ENCODE results near the gene PSMD2. TPM values are rescaled to one million over a fixed set of nuclear protein-coding genes. Genes with fewer than 3 reads are reported as not detected.
A peak's percentile ranks its signal among the peaks of the same experiment; 100 is the strongest.

Gene PSMD2
- total RNA-seq, 3 donors from 2014 or later (not counting 1 experiment from before 2014, with no cell fraction given) = 218 to 237 (median 231) TPM

DNA sequence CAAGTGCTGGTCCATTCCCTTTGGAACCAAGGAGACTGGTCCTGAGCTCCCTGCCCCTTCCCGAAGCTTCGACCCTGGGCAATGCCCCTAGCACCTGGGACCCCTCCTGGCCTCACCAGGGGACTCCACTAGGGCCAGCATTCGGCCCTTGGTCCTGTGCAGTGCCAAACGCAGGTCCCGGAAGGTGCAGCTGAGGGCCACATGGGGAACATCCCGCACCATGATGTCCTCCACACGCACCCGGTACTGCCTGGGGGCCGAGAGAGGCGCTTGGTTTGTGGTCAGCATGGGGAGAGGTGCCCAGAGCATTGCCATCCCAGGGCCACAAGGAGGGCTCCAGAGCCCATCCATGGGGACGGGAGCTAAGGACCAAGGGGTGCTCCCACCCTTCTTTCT, 54.5 kb downstream of the PSMD2 start:
- ATAC-seq = no peak
- H3K36me3 ChIP-seq (ENCODE audit: control insufficient read depth, insufficient read depth, low read length) = no peaks in the 10 kb centered on the region
- Mint-ChIP-seq H3K27me3 (ENCODE audit: low read depth in 2 of 2) (no peaks in the 10 kb centered on the region), H3K4me1 (no peaks in the 10 kb centered on the region), H3K9me3 (no peaks in the 10 kb centered on the region), H3K36me3 (no peaks in the 10 kb centered on the region), H3K27ac (peak overlapping the region in 1 of 2 donors; percentile 69), H3K4me3 (no peak overlapping the region)
- H3K27ac ChIP-seq (ENCODE audit: low read length) = no peak overlapping the region
- TF ChIP-seq, protein P1, sequence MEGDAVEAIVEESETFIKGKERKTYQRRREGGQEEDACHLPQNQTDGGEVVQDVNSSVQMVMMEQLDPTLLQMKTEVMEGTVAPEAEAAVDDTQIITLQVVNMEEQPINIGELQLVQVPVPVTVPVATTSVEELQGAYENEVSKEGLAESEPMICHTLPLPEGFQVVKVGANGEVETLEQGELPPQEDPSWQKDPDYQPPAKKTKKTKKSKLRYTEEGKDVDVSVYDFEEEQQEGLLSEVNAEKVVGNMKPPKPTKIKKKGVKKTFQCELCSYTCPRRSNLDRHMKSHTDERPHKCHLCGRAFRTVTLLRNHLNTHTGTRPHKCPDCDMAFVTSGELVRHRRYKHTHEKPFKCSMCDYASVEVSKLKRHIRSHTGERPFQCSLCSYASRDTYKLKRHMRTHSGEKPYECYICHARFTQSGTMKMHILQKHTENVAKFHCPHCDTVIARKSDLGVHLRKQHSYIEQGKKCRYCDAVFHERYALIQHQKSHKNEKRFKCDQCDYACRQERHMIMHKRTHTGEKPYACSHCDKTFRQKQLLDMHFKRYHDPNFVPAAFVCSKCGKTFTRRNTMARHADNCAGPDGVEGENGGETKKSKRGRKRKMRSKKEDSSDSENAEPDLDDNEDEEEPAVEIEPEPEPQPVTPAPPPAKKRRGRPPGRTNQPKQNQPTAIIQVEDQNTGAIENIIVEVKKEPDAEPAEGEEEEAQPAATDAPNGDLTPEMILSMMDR (IDR thresholded peaks at IDR 0.05) = no peak
- intact Hi-C loops (cut with micrococcal nuclease) = no loop called here
- H3K9me3 ChIP-seq (ENCODE audit: control insufficient read depth, insufficient read depth, low read length) = no peaks in the 10 kb centered on the region
- WGBS (ENCODE audit: insufficient coverage) = 93% methylated on average over 11 of the region's 11 CpGs
- no peak for DNase-seq
- H3K4me3 ChIP-seq (ENCODE audit: low read length) = no peak overlapping the region
- H3K4me1 ChIP-seq (ENCODE audit: control insufficient read depth, insufficient read depth, low read length) = peaks cover 10% of the 10 kb centered on the region
- no peaks in the 10 kb centered on the region for H3K27me3 ChIP-seq (ENCODE audit: control insufficient read depth, insufficient read depth, low read length)

DNA sequence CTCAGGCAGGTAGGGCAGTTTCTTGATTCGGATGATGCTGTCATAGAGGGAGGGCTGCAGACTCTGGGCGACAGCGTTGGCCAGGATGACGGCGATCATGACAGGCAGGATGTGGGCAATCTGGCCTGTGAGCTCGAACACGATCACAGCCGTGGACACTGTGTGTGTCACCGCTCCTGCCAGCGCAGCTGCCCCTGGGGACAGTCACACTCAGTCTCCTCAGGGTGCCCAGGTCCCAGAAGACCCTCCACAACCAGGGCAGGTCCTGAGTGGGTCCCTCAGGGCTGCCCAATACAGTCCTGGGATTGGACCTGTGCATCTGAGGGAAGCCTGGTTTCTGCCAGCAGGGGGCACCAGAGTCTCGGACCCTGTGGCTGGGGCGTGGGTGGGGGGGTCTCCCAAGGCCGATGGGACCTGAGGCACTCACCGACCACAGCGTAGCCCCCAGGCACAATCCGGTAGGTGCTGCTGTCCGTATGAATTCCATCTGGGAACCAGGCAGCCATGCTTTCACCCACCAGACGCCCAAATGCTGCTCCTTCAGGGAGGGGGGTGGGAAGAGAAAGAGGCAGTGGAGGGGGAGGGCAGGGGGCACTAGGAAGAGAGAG, 55.2 kb downstream of the PSMD2 start:
- Mint-ChIP-seq H3K27ac (peak overlapping the region in 1 of 2 donors; percentile 69), H3K4me1 (no peaks in the 10 kb centered on the region), H3K27me3 (ENCODE audit: low read depth in 2 of 2) (no peaks in the 10 kb centered on the region), H3K36me3 (no peaks in the 10 kb centered on the region), H3K9me3 (no peaks in the 10 kb centered on the region), H3K4me3 (peak overlapping the region; percentile 45)
- Histone ChIP-seq H3K4me3 (ENCODE audit: low read length) (no peak overlapping the region), H3K4me1 (ENCODE audit: control insufficient read depth, insufficient read depth, low read length) (peaks cover 10% of the 10 kb centered on the region), H3K27me3 (ENCODE audit: control insufficient read depth, insufficient read depth, low read length) (no peaks in the 10 kb centered on the region), H3K27ac (ENCODE audit: low read length) (no peak overlapping the region), H3K36me3 (ENCODE audit: control insufficient read depth, insufficient read depth, low read length) (no peaks in the 10 kb centered on the region), H3K9me3 (ENCODE audit: control insufficient read depth, insufficient read depth, low read length) (no peaks in the 10 kb centered on the region)
- TF ChIP-seq, protein P1 (IDR thresholded peaks at IDR 0.05) = peak; percentile 68
- WGBS (ENCODE audit: insufficient coverage) = 27% methylated on average over 18 of the region's 18 CpGs
- ATAC-seq = peak; percentile 71 to 94 (median 83)
- intact Hi-C loops (cut with micrococcal nuclease) = loop anchor here (1.0 kb wide), 1 partner anchor 159 kb away; no protein-coding TSS in a partner anchor
- peak; percentile 60 to 80 for DNase-seq

GRCh38 chr3:184354754-184355153, 55.7 kb downstream of the PSMD2 start:
- Histone ChIP-seq H3K27ac (ENCODE audit: low read length) (no peak overlapping the region), H3K27me3 (ENCODE audit: control insufficient read depth, insufficient read depth, low read length) (no peaks in the 10 kb centered on the region), H3K36me3 (ENCODE audit: control insufficient read depth, insufficient read depth, low read length) (no peaks in the 10 kb centered on the region), H3K9me3 (ENCODE audit: control insufficient read depth, insufficient read depth, low read length) (no peaks in the 10 kb centered on the region), H3K4me3 (ENCODE audit: low read length) (no peak overlapping the region), H3K4me1 (ENCODE audit: control insufficient read depth, insufficient read depth, low read length) (peaks cover 10% of the 10 kb centered on the region)
- H3K4me3 Mint-ChIP-seq = no peak overlapping the region
- H3K27ac Mint-ChIP-seq = peak overlapping the region in 1 of 2 donors; percentile 69
- no peak for DNase-seq
- H3K36me3 Mint-ChIP-seq = no peaks in the 10 kb centered on the region
- 84% methylated on average over 8 of the region's 8 CpGs for WGBS (ENCODE audit: insufficient coverage)
- TF ChIP-seq, protein P1 (IDR thresholded peaks at IDR 0.05) = no peak
- peaks cover 0 to 1% of the 10 kb centered on the region in 2 donors for H3K4me1 Mint-ChIP-seq
- intact Hi-C loops (cut with micrococcal nuclease) = loop anchor here (1.0 kb wide), 1 partner anchor 159 kb away; no protein-coding TSS in a partner anchor
- no peak for ATAC-seq
- H3K9me3 Mint-ChIP-seq = no peaks in the 10 kb centered on the region
- peaks cover 0 to under 1% of the 10 kb centered on the region in 2 donors for H3K27me3 Mint-ChIP-seq (ENCODE audit: low read depth in 2 of 2)

Data from natural killer cell (primary cell).